SK-N-SH (cell line): ENCODE measurements around the gene INPP5K.

Experiments
- FOSL2 ChIP-seq: IDR thresholded peaks from 2 replicates; pipeline ENCODE4 v1.4.0; 2012; ENCODE audit warnings: low read depth, mild to moderate bottlenecking, moderate library complexity, borderline replicate concordance
- FOXJ3 ChIP-seq: sonication (generic); formaldehyde crosslinking; IDR thresholded peaks from 2 replicates; pipeline ENCODE4 v1.5.1; 2020; ENCODE audit warnings: mild to moderate bottlenecking, missing genetic modification reagents
- NRF1 ChIP-seq: IDR thresholded peaks from 2 replicates; pipeline ENCODE4 v1.6.1; 2012; ENCODE audit warnings: low read depth, mild to moderate bottlenecking, low read length
- POLR2AphosphoS5 ChIP-seq: IDR thresholded peaks from 2 replicates; pipeline ENCODE4 v1.6.1; 2012; ENCODE audit warnings: low read depth, low read length
- TF ChIP-seq, protein P1 (sequence below): IDR thresholded peaks from 2 replicates; pipeline ENCODE4; 2012
- TF ChIP-seq, protein P2 (sequence below): fragments of 200-600 bp; sonication (generic); IDR thresholded peaks from 2 replicates; pipeline ENCODE4 v1.6.1; 2017; ENCODE audit warnings: antibody characterized with exemption, mild to moderate bottlenecking, moderate library complexity
- TF ChIP-seq, protein P3 (sequence below): fragments of 150-350 bp; IDR thresholded peaks from 2 replicates; pipeline ENCODE4 v1.6.1; 2016; ENCODE audit warnings: mild to moderate bottlenecking, low read depth, low read length
- TF ChIP-seq, protein P4 (sequence below): IDR thresholded peaks from 2 replicates; pipeline ENCODE4 v1.4.0; 2012; ENCODE audit warnings: low read depth, borderline replicate concordance

DNA sequence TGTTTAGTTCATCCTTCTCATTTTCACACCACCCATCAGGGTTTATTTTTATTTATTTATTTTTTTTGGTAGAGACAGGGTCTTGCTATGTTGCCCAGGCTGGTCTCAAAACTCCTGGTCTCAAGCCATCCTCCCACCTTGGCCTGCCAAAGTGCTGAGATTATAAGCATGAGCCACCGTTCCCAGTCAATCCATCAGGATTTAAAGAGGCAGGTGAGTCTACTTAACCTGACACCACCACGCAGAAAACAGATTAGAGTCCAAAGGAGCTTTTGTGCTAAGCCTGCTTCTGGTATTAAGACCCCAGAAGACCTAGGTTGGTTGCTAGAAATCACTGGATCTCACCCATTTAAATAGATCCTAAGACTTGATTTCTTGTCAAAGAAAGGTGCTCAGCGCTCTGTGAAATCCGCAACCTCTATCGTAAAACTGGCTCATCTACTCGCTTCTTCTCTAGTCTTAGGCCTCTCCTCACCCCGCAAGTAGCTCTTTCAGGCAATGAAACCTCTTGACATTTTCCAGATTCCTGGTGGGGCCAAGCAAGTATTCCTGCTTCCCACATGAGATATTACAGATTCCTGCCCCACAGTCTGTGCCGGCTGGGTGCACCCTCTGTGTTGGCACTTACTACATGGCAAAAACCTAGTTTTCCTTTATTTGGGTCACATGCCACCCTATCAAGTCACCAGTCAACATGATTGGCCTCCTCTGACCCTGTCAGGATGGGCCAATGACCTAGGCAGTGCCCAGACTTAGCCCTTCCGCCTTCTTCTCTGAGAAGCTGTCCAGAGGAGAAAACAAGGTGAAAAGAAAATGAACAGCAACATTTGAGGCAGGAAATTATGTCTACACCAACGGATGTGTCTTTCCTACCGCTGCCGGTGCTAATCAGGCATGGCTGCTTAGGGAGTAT lies 37.2 kb upstream of the INPP5K start:
- no peak for TF ChIP-seq POLR2AphosphoS5
- TF ChIP-seq, protein P1, sequence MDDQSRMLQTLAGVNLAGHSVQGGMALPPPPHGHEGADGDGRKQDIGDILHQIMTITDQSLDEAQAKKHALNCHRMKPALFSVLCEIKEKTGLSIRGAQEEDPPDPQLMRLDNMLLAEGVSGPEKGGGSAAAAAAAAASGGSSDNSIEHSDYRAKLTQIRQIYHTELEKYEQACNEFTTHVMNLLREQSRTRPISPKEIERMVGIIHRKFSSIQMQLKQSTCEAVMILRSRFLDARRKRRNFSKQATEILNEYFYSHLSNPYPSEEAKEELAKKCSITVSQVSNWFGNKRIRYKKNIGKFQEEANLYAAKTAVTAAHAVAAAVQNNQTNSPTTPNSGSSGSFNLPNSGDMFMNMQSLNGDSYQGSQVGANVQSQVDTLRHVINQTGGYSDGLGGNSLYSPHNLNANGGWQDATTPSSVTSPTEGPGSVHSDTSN: no peak
- no peak for TF ChIP-seq FOSL2
- TF ChIP-seq, protein P2, sequence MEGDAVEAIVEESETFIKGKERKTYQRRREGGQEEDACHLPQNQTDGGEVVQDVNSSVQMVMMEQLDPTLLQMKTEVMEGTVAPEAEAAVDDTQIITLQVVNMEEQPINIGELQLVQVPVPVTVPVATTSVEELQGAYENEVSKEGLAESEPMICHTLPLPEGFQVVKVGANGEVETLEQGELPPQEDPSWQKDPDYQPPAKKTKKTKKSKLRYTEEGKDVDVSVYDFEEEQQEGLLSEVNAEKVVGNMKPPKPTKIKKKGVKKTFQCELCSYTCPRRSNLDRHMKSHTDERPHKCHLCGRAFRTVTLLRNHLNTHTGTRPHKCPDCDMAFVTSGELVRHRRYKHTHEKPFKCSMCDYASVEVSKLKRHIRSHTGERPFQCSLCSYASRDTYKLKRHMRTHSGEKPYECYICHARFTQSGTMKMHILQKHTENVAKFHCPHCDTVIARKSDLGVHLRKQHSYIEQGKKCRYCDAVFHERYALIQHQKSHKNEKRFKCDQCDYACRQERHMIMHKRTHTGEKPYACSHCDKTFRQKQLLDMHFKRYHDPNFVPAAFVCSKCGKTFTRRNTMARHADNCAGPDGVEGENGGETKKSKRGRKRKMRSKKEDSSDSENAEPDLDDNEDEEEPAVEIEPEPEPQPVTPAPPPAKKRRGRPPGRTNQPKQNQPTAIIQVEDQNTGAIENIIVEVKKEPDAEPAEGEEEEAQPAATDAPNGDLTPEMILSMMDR: no peak
- TF ChIP-seq, protein P3, sequence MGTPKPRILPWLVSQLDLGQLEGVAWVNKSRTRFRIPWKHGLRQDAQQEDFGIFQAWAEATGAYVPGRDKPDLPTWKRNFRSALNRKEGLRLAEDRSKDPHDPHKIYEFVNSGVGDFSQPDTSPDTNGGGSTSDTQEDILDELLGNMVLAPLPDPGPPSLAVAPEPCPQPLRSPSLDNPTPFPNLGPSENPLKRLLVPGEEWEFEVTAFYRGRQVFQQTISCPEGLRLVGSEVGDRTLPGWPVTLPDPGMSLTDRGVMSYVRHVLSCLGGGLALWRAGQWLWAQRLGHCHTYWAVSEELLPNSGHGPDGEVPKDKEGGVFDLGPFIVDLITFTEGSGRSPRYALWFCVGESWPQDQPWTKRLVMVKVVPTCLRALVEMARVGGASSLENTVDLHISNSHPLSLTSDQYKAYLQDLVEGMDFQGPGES: no peak
- no peak for TF ChIP-seq FOXJ3 (CRISPR knock-in tag)
- no peak for TF ChIP-seq NRF1
- TF ChIP-seq, protein P4, sequence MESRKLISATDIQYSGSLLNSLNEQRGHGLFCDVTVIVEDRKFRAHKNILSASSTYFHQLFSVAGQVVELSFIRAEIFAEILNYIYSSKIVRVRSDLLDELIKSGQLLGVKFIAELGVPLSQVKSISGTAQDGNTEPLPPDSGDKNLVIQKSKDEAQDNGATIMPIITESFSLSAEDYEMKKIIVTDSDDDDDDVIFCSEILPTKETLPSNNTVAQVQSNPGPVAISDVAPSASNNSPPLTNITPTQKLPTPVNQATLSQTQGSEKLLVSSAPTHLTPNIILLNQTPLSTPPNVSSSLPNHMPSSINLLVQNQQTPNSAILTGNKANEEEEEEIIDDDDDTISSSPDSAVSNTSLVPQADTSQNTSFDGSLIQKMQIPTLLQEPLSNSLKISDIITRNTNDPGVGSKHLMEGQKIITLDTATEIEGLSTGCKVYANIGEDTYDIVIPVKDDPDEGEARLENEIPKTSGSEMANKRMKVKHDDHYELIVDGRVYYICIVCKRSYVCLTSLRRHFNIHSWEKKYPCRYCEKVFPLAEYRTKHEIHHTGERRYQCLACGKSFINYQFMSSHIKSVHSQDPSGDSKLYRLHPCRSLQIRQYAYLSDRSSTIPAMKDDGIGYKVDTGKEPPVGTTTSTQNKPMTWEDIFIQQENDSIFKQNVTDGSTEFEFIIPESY: no peak
